HepG2 (cell line): ENCODE data around the gene IHH. TPM values are rescaled to one million over a fixed set of nuclear protein-coding genes. Genes with fewer than 3 reads are reported as not detected.

Experiments
- ARID3A ChIP-seq: IDR thresholded peaks from 2 replicates; pipeline ENCODE4 v1.6.1; 2012; ENCODE audit warnings: low read depth, low read length, improper control_type of control experiment
- CENPBD1 ChIP-seq: sonication (generic); formaldehyde crosslinking; IDR thresholded peaks from 2 replicates; pipeline ENCODE4 v1.8.0; 2022; ENCODE audit warnings: missing genetic modification reagents, low read depth, mild to moderate bottlenecking, borderline replicate concordance
- EHMT2 ChIP-seq: fragments of 200-600 bp; sonication (generic); IDR thresholded peaks from 2 replicates; pipeline ENCODE4 v1.7.0; 2017; ENCODE audit warnings: antibody characterized with exemption, low read depth, low read length, borderline replicate concordance
- ELF1 ChIP-seq: sonication (generic); formaldehyde crosslinking; IDR thresholded peaks from 2 replicates; pipeline ENCODE4 v1.4.0; 2020; ENCODE audit warnings: missing genetic modification reagents
- ERF ChIP-seq: IDR thresholded peaks from 2 replicates; pipeline ENCODE4 v1.6.1; 2018; ENCODE audit warnings: missing biosample characterization, missing genetic modification reagents
- FOXP1 ChIP-seq, 2 experiments: fragments of 450-650 bp in 1 of 2; IDR thresholded peaks; 2 replicates each; pipeline ENCODE4 v1.6.1; 2017 to 2018; ENCODE audit warnings: antibody characterized with exemption in 1 of 2
- GATAD2A ChIP-seq: IDR thresholded peaks from 2 replicates; pipeline ENCODE4 v1.6.1; 2016
- HMG20A ChIP-seq: IDR thresholded peaks from 2 replicates; pipeline ENCODE4 v1.6.1; 2016; ENCODE audit warnings: borderline replicate concordance
- IRF9 ChIP-seq: sonication (generic); formaldehyde crosslinking; IDR thresholded peaks from 2 replicates; pipeline ENCODE4 v1.8.0; 2022; ENCODE audit warnings: missing genetic modification reagents, mild to moderate bottlenecking, borderline replicate concordance
- MEF2D ChIP-seq: sonication (generic); formaldehyde crosslinking; IDR thresholded peaks from 2 replicates; pipeline ENCODE4 v1.5.1; 2020; ENCODE audit warnings: mild to moderate bottlenecking, missing genetic modification reagents
- MEIS2 ChIP-seq: sonication (generic); formaldehyde crosslinking; IDR thresholded peaks from 2 replicates; pipeline ENCODE4 v1.9.0; 2021; ENCODE audit warnings: mild to moderate bottlenecking, missing genetic modification reagents
- NFYB ChIP-seq: sonication (generic); formaldehyde crosslinking; IDR thresholded peaks from 2 replicates; pipeline ENCODE4 v1.4.0; 2020; ENCODE audit warnings: missing genetic modification reagents
- NR2F1 ChIP-seq, 2 experiments: fragments of 450-650 bp in 1 of 2; formaldehyde crosslinking in 1 of 2; IDR thresholded peaks; 2 replicates each; pipeline versions ENCODE4 v1.5.0 to v1.6.1; 2016 to 2020; ENCODE audit warnings: mild to moderate bottlenecking in 1 of 2, missing compliant biosample characterization in 1 of 2, missing genetic modification reagents in 1 of 2, moderate library complexity in 1 of 2
- POGZ ChIP-seq: sonication (generic); formaldehyde crosslinking; IDR thresholded peaks from 2 replicates; pipeline ENCODE4 v1.4.0; 2020; ENCODE audit warnings: mild to moderate bottlenecking, missing genetic modification reagents
- ZBTB20 ChIP-seq: sonication (generic); formaldehyde crosslinking; IDR thresholded peaks from 2 replicates; pipeline ENCODE4 v1.8.1; 2023; ENCODE audit warnings: missing genetic modification reagents, low read depth, mild to moderate bottlenecking, borderline replicate concordance
- ZBTB49 ChIP-seq: sonication (generic); formaldehyde crosslinking; IDR thresholded peaks from 2 replicates; pipeline ENCODE4 v1.4.0; 2020; ENCODE audit warnings: missing genetic modification reagents, borderline replicate concordance
- ZNF33A ChIP-seq: sonication (generic); formaldehyde crosslinking; IDR thresholded peaks from 2 replicates; pipeline ENCODE4 v1.5.1; 2020; ENCODE audit warnings: missing genetic modification reagents, mild to moderate bottlenecking, moderate library complexity, borderline replicate concordance
- ZNF446 ChIP-seq: sonication (generic); formaldehyde crosslinking; IDR thresholded peaks from 2 replicates; pipeline ENCODE4 v1.5.0; 2020; ENCODE audit warnings: mild to moderate bottlenecking, missing genetic modification reagents
- ZNF512B ChIP-seq: sonication (generic); formaldehyde crosslinking; IDR thresholded peaks from 2 replicates; pipeline ENCODE4 v1.5.1; 2020; ENCODE audit warnings: missing genetic modification reagents, mild to moderate bottlenecking, borderline replicate concordance
- ZNF616 ChIP-seq: sonication (generic); formaldehyde crosslinking; IDR thresholded peaks from 2 replicates; pipeline ENCODE4 v1.5.0; 2020; ENCODE audit warnings: low read depth, mild to moderate bottlenecking, missing genetic modification reagents
- ZNF674 ChIP-seq: sonication (generic); formaldehyde crosslinking; IDR thresholded peaks from 2 replicates; pipeline ENCODE4 v1.5.0; 2020; ENCODE audit warnings: low read depth, mild to moderate bottlenecking, missing genetic modification reagents
- polyA plus RNA-seq, 8 experiments: library from polyadenylated mRNA; depleted of rRNA in 3 of 8; stranded (reverse) in 7 of 8; unstranded in 1 of 8; fragments of >200 nt; fragmentation: Illumina TruSeq in 4 of 8; extraction: Trizol in 4 of 8; gene quantifications; 2 replicates each; pipeline versions ENCODE4 v1.2.1 to v1.2.3, GENCODE V29; 2011 to 2016; ENCODE audit warnings: low read depth in 4 of 8, missing spikeins in 1 of 8, mixed read lengths in 1 of 8; ENCODE audit not compliant: insufficient read depth in 1 of 8
- total RNA-seq, 5 experiments: library from RNA; depleted of rRNA; stranded (reverse); fragments of >200 nt; fragmentation: Illumina TruSeq; extraction: Trizol; gene quantifications; 2 replicates each; pipeline ENCODE4 v1.2.3, GENCODE V29; 2016; ENCODE audit warnings: low read depth in 1 of 5

IHH gene
- total and polyA plus RNA-seq, 2 of the 13 experiments (the other 11 are each of a cell fraction or from before 2014, with no cell fraction given): 0.42 TPM; not detected in 1

GRCh38 chr2:219037783-219038499 is 22.8 kb downstream of the IHH start (continued):
- TF ChIP-seq CENPBD1 (CRISPR knock-in tag) (no peak), NR2F1 (CRISPR knock-in tag; IDR thresholded peaks at IDR 0.05) (peak in 1 of 2 experiments; percentile 66; a peak in 1 of 4 replicates), HMG20A (CRISPR knock-in tag) (peak; percentile 31; the same call in 1 of the 2 replicates), ARID3A (no peak), FOXP1 (IDR thresholded peaks at IDR 0.05) (no peak), FOXP1 (CRISPR knock-in tag; IDR thresholded peaks at IDR 0.05) (peak; percentile 37; the same call in 1 of the 2 replicates), GATAD2A (peak; percentile 40; the same call in 1 of the 2 replicates), MEF2D (CRISPR knock-in tag) (no peak), EHMT2 (no peak), ZBTB20 (CRISPR knock-in tag) (peak; percentile 66; the same call in 1 of the 2 replicates), ZNF33A (CRISPR knock-in tag) (no peak), NFYB (no peak), ZNF674 (CRISPR knock-in tag) (no peak), ELF1 (CRISPR knock-in tag) (no peak), ZNF512B (CRISPR knock-in tag) (no peak), MEIS2 (no peak), POGZ (CRISPR knock-in tag) (no peak), ZBTB49 (no peak), ZNF616 (CRISPR knock-in tag) (no peak), ERF (no peak), IRF9 (CRISPR knock-in tag) (no peak), ZNF446 (no peak)
